ENCODE measurements around the gene ZNF862.

ZNF862 gene

DNA sequence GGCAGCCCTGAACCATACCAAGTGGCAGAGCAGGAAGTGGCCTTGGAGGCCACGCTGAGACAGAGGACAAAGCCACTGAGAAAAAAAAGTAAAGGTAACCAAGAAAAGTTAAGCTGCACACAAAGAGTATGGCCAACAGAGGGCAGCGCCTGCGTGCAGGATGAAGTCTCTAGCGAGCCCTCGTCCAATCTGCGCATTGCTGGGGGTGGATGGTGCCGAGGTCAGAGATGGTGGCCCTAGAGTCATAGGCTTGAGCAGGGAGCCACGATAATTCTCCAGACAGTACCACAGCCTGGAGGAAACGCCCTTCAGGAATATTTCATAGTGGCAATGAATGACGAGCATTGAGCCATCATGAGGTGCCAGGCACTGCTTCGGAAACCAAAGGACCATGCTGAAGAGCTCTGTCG lies 45.3 kb downstream of the ZNF862 start:
- Histone ChIP-seq H3K9ac (ENCODE audit: low read depth, low read length) (no peak overlapping the region), H4K20me1 (ENCODE audit: insufficient read depth, low read length) (peaks cover 3% of the 10 kb centered on the region), H2AFZ (ENCODE audit: low read depth, low read length) (no peak overlapping the region), H3K4me1 (ENCODE audit: insufficient read depth, low read length) (no peaks in the 10 kb centered on the region), H3K4me3 (ENCODE audit: low read depth in 1 of 2, low read length in 2 of 2) (no peak overlapping the region), H3K27me3 (ENCODE audit: insufficient read depth, low read length, poor library complexity) (no peaks in the 10 kb centered on the region), H3K27ac (ENCODE audit: low read length) (peak overlapping the region; percentile 33), H3K36me3 (ENCODE audit: insufficient read depth, low read length) (peaks cover 15% of the 10 kb centered on the region), H3K4me2 (ENCODE audit: insufficient read depth, low read length) (no peak overlapping the region), H3K9me3 (ENCODE audit: insufficient read depth, low read length, severe bottlenecking) (no peaks in the 10 kb centered on the region), H3K79me2 (ENCODE audit: insufficient read depth, low read length) (no peaks in the 10 kb centered on the region)
- ATAC-seq (ENCODE audit: insufficient read depth, low read depth) = peak; percentile 81
- peak; percentile 68 for DNase-seq
- no peak for TF ChIP-seq EZH2 (IDR thresholded peaks at IDR 0.05; ENCODE audit: borderline replicate concordance, low read depth, low read length, severe bottlenecking)
- TF ChIP-seq CTCF (IDR thresholded peaks at IDR 0.05; ENCODE audit: borderline replicate concordance, extremely low read depth, low read length, poor library complexity, severe bottlenecking) = peak; percentile 85

GRCh38 chr7:149884016-149884415 lies 45.8 kb downstream of the ZNF862 start:
- Histone ChIP-seq H4K20me1 (ENCODE audit: insufficient read depth, low read length) (peaks cover 3% of the 10 kb centered on the region), H3K79me2 (ENCODE audit: insufficient read depth, low read length) (no peaks in the 10 kb centered on the region), H2AFZ (ENCODE audit: low read depth, low read length) (no peak overlapping the region), H3K4me3 (ENCODE audit: low read depth in 1 of 2, low read length in 2 of 2) (no peak overlapping the region), H3K4me2 (ENCODE audit: insufficient read depth, low read length) (no peak overlapping the region), H3K36me3 (ENCODE audit: insufficient read depth, low read length) (peaks cover 14% of the 10 kb centered on the region), H3K9me3 (ENCODE audit: insufficient read depth, low read length, severe bottlenecking) (no peaks in the 10 kb centered on the region), H3K27me3 (ENCODE audit: insufficient read depth, low read length, poor library complexity) (no peaks in the 10 kb centered on the region), H3K27ac (ENCODE audit: low read length) (no peak overlapping the region), H3K4me1 (ENCODE audit: insufficient read depth, low read length) (no peaks in the 10 kb centered on the region), H3K9ac (ENCODE audit: low read depth, low read length) (no peak overlapping the region)
- no peak for ATAC-seq (ENCODE audit: insufficient read depth, low read depth)
- no peak for DNase-seq
- TF ChIP-seq CTCF (IDR thresholded peaks at IDR 0.05; ENCODE audit: borderline replicate concordance, extremely low read depth, low read length, poor library complexity, severe bottlenecking) (no peak), EZH2 (IDR thresholded peaks at IDR 0.05; ENCODE audit: borderline replicate concordance, low read depth, low read length, severe bottlenecking) (no peak)

DNA sequence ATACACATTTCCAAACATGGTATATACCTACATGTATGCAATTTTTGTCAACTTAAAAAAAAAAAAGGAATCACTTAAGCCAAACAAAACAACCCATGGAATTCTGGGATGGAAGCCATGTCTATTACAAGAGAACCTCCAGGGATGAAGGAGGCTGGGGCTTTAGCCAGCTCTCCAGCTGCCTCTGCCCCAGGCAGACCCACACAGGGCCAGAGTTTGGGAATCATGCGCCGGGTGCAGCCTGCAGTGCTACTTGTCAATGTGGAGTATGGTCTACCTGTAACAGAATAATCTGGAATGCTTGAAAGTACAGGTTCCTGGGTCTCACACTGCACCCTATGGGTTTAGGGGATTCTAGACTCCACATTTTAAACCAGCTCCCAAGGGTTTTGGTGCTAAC lies 46.4 kb downstream of the ZNF862 start:
- DNase-seq = no peak
- Histone ChIP-seq H3K79me2 (ENCODE audit: insufficient read depth, low read length) (no peaks in the 10 kb centered on the region), H3K9ac (ENCODE audit: low read depth, low read length) (no peak overlapping the region), H3K9me3 (ENCODE audit: insufficient read depth, low read length, severe bottlenecking) (no peaks in the 10 kb centered on the region), H3K27ac (ENCODE audit: low read length) (no peak overlapping the region), H3K36me3 (ENCODE audit: insufficient read depth, low read length) (peaks cover 9% of the 10 kb centered on the region), H2AFZ (ENCODE audit: low read depth, low read length) (no peak overlapping the region), H3K27me3 (ENCODE audit: insufficient read depth, low read length, poor library complexity) (no peaks in the 10 kb centered on the region), H3K4me3 (ENCODE audit: low read depth in 1 of 2, low read length in 2 of 2) (no peak overlapping the region), H3K4me2 (ENCODE audit: insufficient read depth, low read length) (no peak overlapping the region), H4K20me1 (ENCODE audit: insufficient read depth, low read length) (no peaks in the 10 kb centered on the region; the same call in none of the 2 replicates), H3K4me1 (ENCODE audit: insufficient read depth, low read length) (no peaks in the 10 kb centered on the region)
- no peak for TF ChIP-seq CTCF (IDR thresholded peaks at IDR 0.05; ENCODE audit: borderline replicate concordance, extremely low read depth, low read length, poor library complexity, severe bottlenecking)
- no peak for TF ChIP-seq EZH2 (IDR thresholded peaks at IDR 0.05; ENCODE audit: borderline replicate concordance, low read depth, low read length, severe bottlenecking)
- no peak for ATAC-seq (ENCODE audit: insufficient read depth, low read depth)
